ENCODE measurements around the gene HAUS3. TPM values are rescaled to one million over a fixed set of nuclear protein-coding genes. Genes with fewer than 3 reads are reported as not detected.

The HAUS3 gene, protein sequence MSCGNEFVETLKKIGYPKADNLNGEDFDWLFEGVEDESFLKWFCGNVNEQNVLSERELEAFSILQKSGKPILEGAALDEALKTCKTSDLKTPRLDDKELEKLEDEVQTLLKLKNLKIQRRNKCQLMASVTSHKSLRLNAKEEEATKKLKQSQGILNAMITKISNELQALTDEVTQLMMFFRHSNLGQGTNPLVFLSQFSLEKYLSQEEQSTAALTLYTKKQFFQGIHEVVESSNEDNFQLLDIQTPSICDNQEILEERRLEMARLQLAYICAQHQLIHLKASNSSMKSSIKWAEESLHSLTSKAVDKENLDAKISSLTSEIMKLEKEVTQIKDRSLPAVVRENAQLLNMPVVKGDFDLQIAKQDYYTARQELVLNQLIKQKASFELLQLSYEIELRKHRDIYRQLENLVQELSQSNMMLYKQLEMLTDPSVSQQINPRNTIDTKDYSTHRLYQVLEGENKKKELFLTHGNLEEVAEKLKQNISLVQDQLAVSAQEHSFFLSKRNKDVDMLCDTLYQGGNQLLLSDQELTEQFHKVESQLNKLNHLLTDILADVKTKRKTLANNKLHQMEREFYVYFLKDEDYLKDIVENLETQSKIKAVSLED
- total RNA-seq, result 9.0 and 16.8 TPM in 2 replicates

- DNase-seq (ENCODE audit: low read depth, low spot score), result peak; percentile 88
Observed at GRCh38 chr4:2241410-2242353, at the start of gene HAUS3, which contains the start of gene POLN. TSS of gene HAUS3 (minus strand) at chr4:2242121. CDS start at chr4:2240946, 1,175 bp downstream. TSS of gene POLN (minus strand) at chr4:2242121. CDS start at chr4:2229231, 12,890 bp downstream.

DNA sequence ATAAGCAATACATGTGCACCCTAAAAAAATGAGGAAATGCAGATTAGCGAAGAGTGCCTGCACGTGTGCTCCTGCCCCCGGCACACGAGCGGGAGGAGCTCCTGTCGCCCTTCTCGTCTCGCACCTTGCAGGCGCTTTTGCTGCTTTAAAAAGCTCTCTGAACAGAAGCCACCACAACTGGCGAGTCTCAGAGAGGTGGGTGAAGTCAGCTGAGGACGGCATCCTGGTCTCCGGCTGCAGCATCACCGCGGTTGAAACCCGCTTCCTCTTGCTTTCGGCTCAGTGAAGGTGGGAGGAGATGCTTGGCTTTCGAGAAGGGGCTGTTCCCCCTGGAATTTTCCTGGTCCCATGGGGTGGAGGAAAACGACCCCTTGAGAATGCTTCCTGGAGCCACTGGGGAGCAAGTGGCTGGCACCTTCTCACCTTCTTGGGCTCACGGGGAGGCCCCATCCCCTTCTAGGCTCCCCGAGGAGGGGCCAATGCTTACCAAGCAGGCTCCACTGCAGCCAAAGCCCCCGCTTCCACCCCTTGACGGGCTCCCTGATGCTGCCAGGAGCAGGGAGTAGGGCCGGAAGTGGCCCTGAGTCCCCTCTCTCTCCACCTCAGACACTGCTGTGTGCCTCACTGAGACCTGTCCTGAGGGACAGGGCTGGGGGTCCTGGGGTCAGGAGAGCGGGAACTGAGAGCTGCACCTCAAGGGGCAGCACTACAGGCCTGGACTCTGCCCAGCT, 49.2 kb upstream of the HAUS3 start:
- DNase-seq (ENCODE audit: low read depth, low spot score), result no peak

GRCh38 chr4:2290488-2290887, 48.6 kb upstream of the HAUS3 start:
- no peak for DNase-seq (ENCODE audit: low read depth, low spot score)

DNA sequence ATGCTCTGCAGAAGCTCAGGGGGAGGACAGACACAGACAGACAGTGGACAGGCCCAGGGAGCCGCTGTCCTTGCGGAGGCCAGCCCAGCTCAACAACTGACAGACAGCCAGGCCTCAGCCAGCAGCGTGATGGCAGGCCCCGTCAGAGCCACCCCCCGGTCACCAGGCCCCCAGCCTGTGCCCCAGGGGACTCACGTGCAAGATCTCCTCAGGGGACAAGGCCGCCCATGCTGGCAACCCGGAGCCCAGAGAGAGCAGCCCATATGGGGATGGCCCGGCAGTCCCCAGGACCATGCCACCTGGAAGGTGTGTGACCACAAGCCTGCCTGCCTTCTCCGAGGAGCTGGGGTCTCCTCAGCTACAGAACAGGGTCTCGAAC, 48.0 kb upstream of the HAUS3 start:
- DNase-seq (ENCODE audit: low read depth, low spot score), result no peak

- DNase-seq (ENCODE audit: low read depth, low spot score), result no peak
Observed at GRCh38 chr4:2289311-2289954, 47.5 kb upstream of the HAUS3 start.

DNA sequence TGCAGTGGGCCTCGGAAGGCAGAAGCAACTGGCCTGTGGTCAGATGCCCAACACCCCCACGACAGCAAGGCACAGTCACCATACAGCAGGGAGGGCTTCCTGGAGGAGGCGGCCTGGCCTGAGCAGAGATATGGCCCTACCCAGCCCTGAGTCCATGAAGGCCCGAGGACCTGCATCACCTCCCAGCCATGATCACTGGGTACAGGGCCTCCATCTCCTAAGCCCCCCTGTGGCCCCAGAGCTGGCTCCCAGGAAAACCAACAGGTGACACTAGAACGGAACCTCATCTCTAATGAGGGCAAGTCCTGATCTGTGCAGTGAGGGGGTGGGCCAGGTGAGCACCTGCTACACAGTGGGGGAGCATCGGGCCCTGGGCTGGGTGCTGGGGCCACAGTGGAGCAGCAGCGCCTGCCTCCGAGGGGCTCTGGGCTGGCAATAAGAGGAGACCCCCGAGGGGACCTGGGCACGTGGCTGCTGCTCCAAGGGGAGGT, 46.2 kb upstream of the HAUS3 start:
- DNase-seq (ENCODE audit: low read depth, low spot score), result no peak

DNA sequence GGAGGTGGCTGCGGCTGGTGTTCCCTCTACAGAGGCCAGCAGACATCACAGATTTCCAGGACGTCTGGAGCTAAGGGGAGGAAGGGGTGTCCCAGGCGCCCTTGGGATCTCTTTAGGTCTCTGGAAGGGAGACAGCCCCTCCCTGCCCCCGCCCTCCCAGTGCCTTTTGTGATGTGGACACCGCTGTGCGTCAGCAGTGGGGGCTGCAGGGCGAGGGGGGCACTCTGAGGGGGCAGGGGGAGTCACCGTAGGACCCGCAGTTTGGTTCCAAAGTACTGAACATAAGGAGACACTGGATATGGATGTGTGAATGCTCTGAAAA, 45.6 kb upstream of the HAUS3 start:
- DNase-seq (ENCODE audit: low read depth, low spot score), result no peak

GRCh38 chr4:2286904-2287593, 45.1 kb upstream of the HAUS3 start:
- DNase-seq (ENCODE audit: low read depth, low spot score), result no peak

DNA sequence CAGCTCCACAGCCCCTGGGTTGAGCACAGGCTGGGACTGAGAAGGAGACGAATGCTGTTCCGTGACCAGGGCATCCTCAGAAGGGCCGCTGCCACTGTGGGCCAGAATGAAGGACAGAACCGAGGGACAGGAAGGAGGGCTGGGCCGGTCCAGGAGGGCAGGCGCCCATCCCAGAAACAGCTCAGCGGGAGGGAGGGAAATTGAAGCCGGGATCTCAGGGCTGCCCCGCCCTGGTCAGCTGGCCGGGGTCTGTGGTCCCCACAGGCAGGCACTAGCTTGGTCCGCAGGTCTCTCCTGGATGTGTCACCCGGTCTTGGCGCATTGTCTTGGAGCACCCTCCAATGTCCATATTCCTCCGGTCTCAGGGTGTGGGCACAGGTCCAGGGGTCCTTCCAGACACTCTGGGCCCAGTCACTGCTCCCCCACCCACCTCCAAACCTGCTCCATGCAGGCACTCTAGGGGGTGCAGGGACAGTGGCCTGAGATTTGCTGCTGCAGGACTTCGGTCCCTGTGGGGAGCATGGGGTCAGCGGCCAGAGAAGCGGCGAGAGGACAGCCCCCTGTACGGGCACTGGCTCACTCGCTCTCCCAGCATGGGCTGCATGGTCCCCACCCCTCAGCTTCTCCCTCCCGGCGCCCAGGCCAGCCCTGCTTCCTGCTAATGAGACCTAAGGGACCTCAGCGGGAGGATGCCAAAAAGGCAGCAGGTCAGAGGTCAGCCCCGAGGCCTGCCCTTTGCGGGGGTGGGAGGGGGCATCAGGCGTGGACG, 43.9 kb upstream of the HAUS3 start:
- DNase-seq (ENCODE audit: low read depth, low spot score), result no peak

GRCh38 chr4:2284934-2285612, 43.2 kb upstream of the HAUS3 start:
- DNase-seq (ENCODE audit: low read depth, low spot score), result peak; percentile 43

DNA sequence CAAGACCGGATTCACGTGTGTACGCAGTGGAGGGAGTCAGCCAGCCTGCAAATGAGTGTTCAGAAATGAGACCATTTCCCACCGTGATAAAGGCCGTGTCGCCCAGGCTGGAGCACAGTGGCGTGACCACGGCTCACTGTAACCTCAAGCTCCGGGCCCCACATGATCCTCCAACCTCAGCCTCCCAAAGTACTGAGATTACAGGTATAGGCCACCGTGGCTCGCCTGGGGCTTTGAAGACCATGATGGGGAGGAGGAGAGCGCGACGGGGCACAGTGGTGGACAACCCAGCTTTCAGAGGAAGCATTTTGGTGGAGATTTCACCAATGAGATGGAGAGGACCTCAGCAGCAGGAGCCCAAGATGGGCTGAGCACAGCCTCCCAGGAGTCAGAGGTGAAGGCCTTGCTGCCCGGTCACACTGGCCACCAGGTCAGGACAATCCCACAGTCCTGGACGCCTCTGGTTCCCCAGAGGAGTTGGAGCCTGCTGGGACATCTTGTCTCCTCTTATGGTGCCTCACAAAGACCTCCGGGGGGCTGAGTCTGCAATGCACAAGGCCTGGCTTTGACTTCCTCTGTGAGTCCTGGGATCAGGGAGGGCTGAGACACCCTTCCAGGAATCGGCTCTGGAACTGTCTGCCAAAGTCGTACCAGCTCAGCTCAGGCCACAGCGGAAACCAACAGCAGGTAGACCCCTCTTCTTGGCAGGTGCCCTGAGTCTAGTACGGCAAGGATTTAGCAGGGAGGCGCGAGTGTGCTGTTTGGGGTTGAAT, 42.4 kb upstream of the HAUS3 start:
- no peak for DNase-seq (ENCODE audit: low read depth, low spot score)

DNA sequence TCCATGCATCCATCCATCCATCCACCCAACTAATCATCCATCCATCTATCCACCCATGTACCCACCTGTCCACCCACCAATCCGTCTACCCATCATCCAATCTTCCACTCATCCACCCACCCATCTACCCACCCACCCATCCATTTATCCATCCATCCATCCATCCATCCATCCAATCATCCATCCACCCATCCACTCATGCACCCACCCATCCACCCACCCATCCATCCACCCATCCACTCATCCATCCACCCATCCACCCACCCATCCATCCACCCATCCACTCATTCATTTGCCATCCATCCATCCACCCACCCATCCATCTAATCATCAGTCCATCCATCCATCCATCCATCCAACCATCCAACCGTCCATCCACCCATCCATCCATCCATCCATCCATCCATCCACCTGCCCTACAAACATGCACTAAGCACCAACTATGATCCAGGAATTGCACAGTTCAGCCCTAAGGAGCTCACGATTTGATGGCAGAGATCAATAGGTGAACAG, 41.3 kb upstream of the HAUS3 start:
- DNase-seq (ENCODE audit: low read depth, low spot score), result no peak

DNA sequence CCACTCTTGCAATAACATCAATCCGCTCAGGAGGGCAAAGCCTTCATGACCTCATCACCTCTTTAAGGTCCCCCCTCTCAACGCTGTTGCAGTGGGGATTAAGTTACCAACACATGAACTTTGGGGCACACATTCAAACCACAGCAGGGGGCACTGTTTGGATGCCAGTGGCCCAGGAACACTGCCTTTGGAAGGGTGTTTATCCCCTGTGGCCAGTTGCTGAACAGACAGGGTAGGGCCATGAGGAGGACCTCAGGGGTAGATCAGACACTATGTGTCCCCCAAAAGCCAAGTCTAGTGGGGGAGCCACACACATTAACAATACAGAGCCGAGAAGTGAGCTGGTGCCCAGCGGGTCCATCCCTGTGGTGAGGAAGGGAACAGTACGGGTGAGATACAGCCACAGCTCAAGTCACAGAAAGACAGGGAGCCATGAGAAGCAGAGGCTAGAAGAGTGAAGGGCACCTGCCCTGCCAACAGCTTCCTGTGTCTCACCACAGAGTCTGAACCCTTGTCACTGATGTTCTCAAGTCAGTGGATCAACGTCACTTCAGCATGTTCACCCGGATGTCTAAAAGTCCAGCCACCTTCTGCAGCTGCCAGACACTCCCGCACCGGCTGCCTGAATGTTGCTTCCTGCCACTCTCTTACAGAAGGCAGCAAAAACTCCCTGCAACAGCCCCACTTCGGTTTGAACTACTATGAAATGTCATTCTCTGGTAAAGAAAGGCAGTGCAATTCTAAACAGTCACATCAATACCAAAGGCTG, 39.8 kb upstream of the HAUS3 start:
- no peak for DNase-seq (ENCODE audit: low read depth, low spot score)

GRCh38 chr4:2280531-2281300, 38.8 kb upstream of the HAUS3 start:
- DNase-seq (ENCODE audit: low read depth, low spot score), result no peak

DNA sequence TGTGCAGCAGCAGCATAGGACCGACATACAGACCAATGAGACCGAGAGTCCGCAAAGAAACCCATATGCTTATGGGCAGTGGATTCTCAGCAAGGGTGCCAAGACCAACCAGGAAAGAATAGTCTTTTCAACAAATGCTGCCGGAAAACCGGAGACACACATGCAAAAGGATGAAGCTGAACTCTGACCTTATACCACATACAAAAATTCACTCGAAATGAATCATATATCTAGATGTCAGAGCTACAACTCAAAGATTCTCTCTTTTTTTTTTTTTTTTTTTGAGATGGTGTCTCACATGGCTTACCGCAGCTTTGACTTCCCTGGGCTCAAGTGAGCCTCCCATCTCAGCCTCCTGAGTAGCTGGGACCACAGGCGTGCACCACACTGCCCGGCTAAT, 36.0 kb upstream of the HAUS3 start:
- DNase-seq (ENCODE audit: low read depth, low spot score), result no peak
